SK-N-SH (cell line): Measurements from ENCODE around the gene DYRK2. TPM values are rescaled to one million over a fixed set of nuclear protein-coding genes. Genes with fewer than 3 reads are reported as not detected.

Source experiments
- CTCF ChIA-PET: fragments of 300-600, 350-600 bp; formaldehyde crosslinking; extraction: SDS; loops from one replicate; lab custom pipeline; 2021; lab: Yijun Ruan, JAX
- POLR2A ChIA-PET: fragments of 350-600 bp; sonication (Branson Sonifier 250); formaldehyde crosslinking; extraction: SDS; loops from one replicate; lab custom pipeline; 2020; ENCODE audit warnings: antibody characterized with exemption, inconsistent platforms; lab: Yijun Ruan, JAX
- DNase-seq: peaks from one replicate; pipeline ENCODE4 v3.0.0; 2012
- H2AFZ ChIP-seq: fragments of 200-600 bp; sonication (generic); 2 replicates; pipeline ENCODE4 v1.8.1; 2016; ENCODE audit warnings: antibody characterized with exemption, mild to moderate bottlenecking, low read depth
- H3F3A ChIP-seq: fragments of 200-600 bp; sonication (generic); replicated peaks from 2 replicates; pipeline ENCODE3; 2016; ENCODE audit warnings: antibody characterized with exemption, mild to moderate bottlenecking; ENCODE audit not compliant: insufficient read depth
- H3K27ac ChIP-seq, 2 experiments: fragments of 200-500 bp in 1 of 2; fragments of 200-600 bp in 1 of 2; sonication (Bioruptor generic) in 1 of 2; sonication (generic), shearing (Covaris generic) in 1 of 2; 2 replicates each; pipeline versions ENCODE4 v1.5.1 to v1.6.1; 2014 to 2016; ENCODE audit warnings: low read depth in 2 of 2, inconsistent platforms in 1 of 2, low read length in 1 of 2, mild to moderate bottlenecking in 1 of 2, mixed read lengths in 1 of 2
- H3K27me3 ChIP-seq: fragments of 200-600 bp; sonication (generic), shearing (Covaris generic); 2 replicates; pipeline ENCODE4 v1.6.1; 2016; ENCODE audit warnings: mixed run types; ENCODE audit not compliant: insufficient read depth
- H3K36me3 ChIP-seq, 2 experiments: fragments of 200-500 bp in 1 of 2; fragments of 200-600 bp in 1 of 2; sonication (Bioruptor generic) in 1 of 2; sonication (generic) in 1 of 2; replicated peaks in 1 of 2; 2 replicates each; pipeline versions ENCODE3 to v1.5.1; 2014 to 2016; ENCODE audit warnings: low read length in 1 of 2, mild to moderate bottlenecking in 1 of 2; ENCODE audit not compliant: insufficient read depth in 2 of 2, control insufficient read depth in 1 of 2
- H3K4me1 ChIP-seq, 2 experiments: fragments of 200-500 bp in 1 of 2; fragments of 200-600 bp in 1 of 2; sonication (Bioruptor generic) in 1 of 2; sonication (generic), shearing (Covaris generic) in 1 of 2; 2 replicates each; pipeline versions ENCODE4 v1.5.1 to v1.6.1; 2014 to 2016; ENCODE audit warnings: low read depth in 1 of 2, low read length in 1 of 2, mixed run types in 1 of 2; ENCODE audit not compliant: insufficient read depth in 2 of 2, control insufficient read depth in 1 of 2
- H3K4me2 ChIP-seq: fragments of 200-600 bp; sonication (generic), shearing (Covaris generic); 2 replicates; pipeline ENCODE4 v1.6.1; 2017; ENCODE audit warnings: mixed run types
- H3K4me3 ChIP-seq, 2 experiments: fragments of 200-500 bp in 1 of 2; fragments of 200-600 bp in 1 of 2; sonication (Bioruptor generic) in 1 of 2; sonication (generic), shearing (Covaris generic) in 1 of 2; 2 replicates each; pipeline versions ENCODE4 v1.5.1 to v1.8.1; 2014 to 2016; ENCODE audit warnings: low read depth in 2 of 2, inconsistent platforms in 1 of 2, low read length in 1 of 2, mild to moderate bottlenecking in 1 of 2, mixed read lengths in 1 of 2, moderate library complexity in 1 of 2
- H3K79me2 ChIP-seq: fragments of 200-600 bp; sonication (generic); 2 replicates; pipeline ENCODE4 v1.8.1; 2017; ENCODE audit warnings: mild to moderate bottlenecking; ENCODE audit not compliant: insufficient read depth
- H3K9ac ChIP-seq: fragments of 200-600 bp; sonication (generic); 2 replicates; pipeline ENCODE4 v1.6.1; 2017; ENCODE audit warnings: mixed run types
- H3K9me2 ChIP-seq: fragments of 200-600 bp; sonication (generic); 2 replicates; pipeline ENCODE4 v1.6.1; 2017; ENCODE audit warnings: mixed run types
- H3K9me3 ChIP-seq: fragments of 200-600 bp; sonication (generic); 2 replicates; pipeline ENCODE4 v1.6.1; 2017; ENCODE audit warnings: mixed run types, mild to moderate bottlenecking, moderate library complexity
- H4K20me1 ChIP-seq: fragments of 200-600 bp; sonication (generic); 2 replicates; pipeline ENCODE4 v1.6.1; 2017; ENCODE audit warnings: mild to moderate bottlenecking, mixed run types; ENCODE audit not compliant: insufficient read depth
- CHD2 ChIP-seq: fragments of 150-350 bp; IDR thresholded peaks from 2 replicates; pipeline ENCODE4 v1.6.1; 2018; ENCODE audit warnings: low read length; ENCODE audit not compliant: partially characterized antibody
- CTCF ChIP-seq: fragments of 200-600 bp; sonication (generic); IDR thresholded peaks from 2 replicates; pipeline ENCODE4 v1.6.1; 2017; ENCODE audit warnings: antibody characterized with exemption, mild to moderate bottlenecking, moderate library complexity
- EZH2phosphoT487 ChIP-seq: fragments of 200-600 bp; sonication (generic); IDR thresholded peaks from 2 replicates; pipeline ENCODE4 v1.6.1; 2017; ENCODE audit warnings: low read depth, mixed run types, mild to moderate bottlenecking, antibody characterized with exemption, moderate library complexity, borderline replicate concordance
- FOXJ3 ChIP-seq: sonication (generic); formaldehyde crosslinking; IDR thresholded peaks from 2 replicates; pipeline ENCODE4 v1.5.1; 2020; ENCODE audit warnings: mild to moderate bottlenecking, missing genetic modification reagents
- GABPA ChIP-seq: IDR thresholded peaks from 2 replicates; pipeline ENCODE4 v1.4.0; 2012; ENCODE audit warnings: low read depth, mild to moderate bottlenecking
- MEF2A ChIP-seq: IDR thresholded peaks from 2 replicates; pipeline ENCODE4 v1.4.0; 2012; ENCODE audit warnings: low read depth, borderline replicate concordance
- SIN3A ChIP-seq: IDR thresholded peaks from 2 replicates; pipeline ENCODE4 v1.6.1; 2012; ENCODE audit warnings: low read depth, mild to moderate bottlenecking, low read length, moderate library complexity, borderline replicate concordance
- TAF1 ChIP-seq: IDR thresholded peaks from 2 replicates; pipeline ENCODE4 v1.6.1; 2012; ENCODE audit warnings: low read depth, mild to moderate bottlenecking, low read length, moderate library complexity, borderline replicate concordance
- TCF12 ChIP-seq: IDR thresholded peaks from 2 replicates; pipeline ENCODE4 v1.4.0; 2012
- ZBTB33 ChIP-seq: IDR thresholded peaks from 2 replicates; pipeline ENCODE4 v1.4.0; 2012; ENCODE audit warnings: low read depth, borderline replicate concordance
- WGBS: methylation state at CpG from one replicate; pipeline ENCODE4 v1.1.6; 2017; ENCODE audit warnings: low lambda C conversion rate; 5-methylcytosine and 5-hydroxymethylcytosine counted together
- polyA plus RNA-seq, 3 experiments: library from polyadenylated mRNA; depleted of rRNA; stranded (reverse); fragments of >200 nt; gene quantifications; 2 replicates each; pipeline ENCODE4 v1.2.3, GENCODE V29; 2012

DYRK2 gene
- polyA plus RNA-seq, 1 of the 3 experiments (the other 2 are of a cell fraction): 48.8 TPM

GRCh38 chr12:67681941-67682620, 33.5 kb downstream of the DYRK2 start:
- H4K20me1 ChIP-seq: no peaks in the 10 kb centered on the region
- no peaks in the 10 kb centered on the region for H3K9me3 ChIP-seq
- H3K79me2 ChIP-seq: peaks cover 8% of the 10 kb centered on the region; the same call in 1 of the 2 replicates
- TF ChIP-seq CHD2 (no peak), SIN3A (no peak), ZBTB33 (no peak)
- no peaks in the 10 kb centered on the region for H3K27me3 ChIP-seq
- 100% methylated on average over 1 of the region's 1 CpG for WGBS
- no peak overlapping the region for H3K9ac ChIP-seq
- H3K4me3 ChIP-seq: no peak overlapping the region
- no peak for DNase-seq
- H3K9me2 ChIP-seq: no peaks in the 10 kb centered on the region
- H3K27ac ChIP-seq: peak overlapping the region in 1 of 2 experiments; percentile 99; a peak in 2 of 4 replicates
- ChIA-PET POLR2A (no interaction called here), CTCF (no interaction called here)
- H3K4me2 ChIP-seq: no peak overlapping the region
- H3F3A ChIP-seq: peaks cover 41% of the 10 kb centered on the region
- peaks cover 0 to 27% of the 10 kb centered on the region in 2 experiments; a peak in 3 of 4 replicates for H3K4me1 ChIP-seq
- no peak overlapping the region for H2AFZ ChIP-seq
- H3K36me3 ChIP-seq: peaks cover 0 to 26% of the 10 kb centered on the region in 2 experiments

GRCh38 chr12:67689385-67689784, 40.8 kb downstream of the DYRK2 start:
- Histone ChIP-seq H3K36me3 (peaks cover 0 to 4% of the 10 kb centered on the region in 2 experiments), H3K4me2 (no peak overlapping the region), H3F3A (peaks cover 10% of the 10 kb centered on the region), H3K79me2 (no peaks in the 10 kb centered on the region), H3K9me3 (no peaks in the 10 kb centered on the region), H2AFZ (no peak overlapping the region), H3K27me3 (no peaks in the 10 kb centered on the region), H3K9ac (no peak overlapping the region), H4K20me1 (no peaks in the 10 kb centered on the region), H3K9me2 (no peaks in the 10 kb centered on the region), H3K4me3 (no peak overlapping the region), H3K4me1 (peaks cover 0 to 3% of the 10 kb centered on the region in 2 experiments; a peak in 3 of 4 replicates), H3K27ac (no peak overlapping the region)
- CTCF ChIA-PET: no interaction called here
- no peak for TF ChIP-seq GABPA
- TF ChIP-seq MEF2A: no peak
- TF ChIP-seq EZH2phosphoT487: no peak
- no peak for TF ChIP-seq TAF1
- no peak for TF ChIP-seq FOXJ3 (CRISPR knock-in tag)
- no peak for TF ChIP-seq TCF12
- no peak for TF ChIP-seq CTCF
- DNase-seq: no peak
- POLR2A ChIA-PET: no interaction called here
- WGBS: 29% methylated on average over 1 of the region's 1 CpG
